B cell (primary cell): ENCODE measurements around the gene DPH1. TPM values are rescaled to one million over a fixed set of nuclear protein-coding genes. Genes with fewer than 3 reads are reported as not detected.

Source experiments
- ATAC-seq: fragments of 200-7000 bp; cut with Tn5 transposase; one replicate; pipeline ENCODE4 v1.10.0; 2021; ENCODE audit warnings: low read depth, mild to moderate bottlenecking, moderate number of reproducible peaks, moderate library complexity
- CTCF ChIA-PET: fragments of 350-600 bp; sonication (Branson Sonifier 250); formaldehyde crosslinking; loops from one replicate; lab custom pipeline; 2021; ENCODE audit warnings: antibody characterized with exemption, inconsistent platforms; lab: Charles Lee
- POLR2A ChIA-PET: fragments of 350-600 bp; sonication (Branson Sonifier 250); formaldehyde crosslinking; loops from one replicate; lab custom pipeline; 2021; ENCODE audit warnings: antibody characterized with exemption; lab: Charles Lee
- DNase-seq: peaks from one replicate; pipeline ENCODE4 v3.0.0; 2013
- H2AFZ ChIP-seq: 2 replicates; pipeline ENCODE4 v1.6.1; 2012; ENCODE audit warnings: mild to moderate bottlenecking, low read depth, low read length; ENCODE audit not compliant: insufficient read depth, poor library complexity, severe bottlenecking
- H3K27ac ChIP-seq, 2 donors: 1 replicate in 1 of 2; 2 replicates in 1 of 2; pipeline ENCODE4 v1.5.1; 2012 to 2013; ENCODE audit warnings: low read length in 2 of 2, mild to moderate bottlenecking in 2 of 2, moderate library complexity in 1 of 2
- H3K27me3 ChIP-seq, 4 experiments: fragments of 200-600 bp in 1 of 4; sonication (generic) in 1 of 4; replicated peaks in 1 of 4; 1 replicate in 2 of 4; 2 replicates in 2 of 4; pipeline versions ENCODE4 v1.6.1 to v1.7.0; 2013 to 2016; ENCODE audit warnings: low read length in 3 of 4, mild to moderate bottlenecking in 2 of 4, mixed read lengths in 1 of 4, moderate library complexity in 1 of 4; ENCODE audit not compliant: insufficient read depth in 4 of 4, control insufficient read depth in 3 of 4; ENCODE audit errors: control extremely low read depth in 1 of 4
- H3K36me3 ChIP-seq, 2 experiments: replicated peaks in 1 of 2; 1 replicate in 1 of 2; 2 replicates in 1 of 2; pipeline versions ENCODE4 v1.6.1 to v1.7.1; 2013; ENCODE audit warnings: low read length in 1 of 2; ENCODE audit not compliant: insufficient read depth in 2 of 2, control insufficient read depth in 1 of 2; ENCODE audit errors: control extremely low read depth in 1 of 2, extremely low read depth in 1 of 2
- H3K4me1 ChIP-seq, 2 donors: fragments of 200-600 bp in 1 of 2; sonication (generic) in 1 of 2; 1 replicate in 1 of 2; 2 replicates in 1 of 2; pipeline versions ENCODE4 v1.5.1 to v1.6.1; 2013 to 2017; ENCODE audit warnings: low read length in 2 of 2; ENCODE audit not compliant: control insufficient read depth in 2 of 2, insufficient read depth in 2 of 2
- H3K4me2 ChIP-seq: replicated peaks from 2 replicates; pipeline ENCODE3; 2012; ENCODE audit warnings: mild to moderate bottlenecking, low read depth, low read length; ENCODE audit not compliant: poor library complexity, severe bottlenecking
- H3K4me3 ChIP-seq, 5 experiments: fragments of 200-600 bp in 1 of 5; sonication (generic) in 1 of 5; 1 replicate in 3 of 5; 2 replicates in 2 of 5; pipeline versions ENCODE4 v1.5.1 to v1.7.0; 2011 to 2016; ENCODE audit warnings: low read length in 4 of 5, mild to moderate bottlenecking in 4 of 5, low read depth in 2 of 5, control low read depth in 1 of 5, moderate library complexity in 1 of 5; ENCODE audit not compliant: insufficient read depth in 1 of 5; ENCODE audit errors: control extremely low read depth in 1 of 5, extremely low read depth in 1 of 5
- H3K79me2 ChIP-seq: fragments of 200-600 bp; sonication (generic); one replicate; pipeline ENCODE4 v1.6.0; 2016; ENCODE audit warnings: low read length; ENCODE audit not compliant: control insufficient read depth, insufficient read depth
- H3K9ac ChIP-seq: fragments of 200-600 bp; sonication (generic); 2 replicates; pipeline ENCODE4 v1.6.1; 2017; ENCODE audit warnings: mild to moderate bottlenecking, low read length, moderate library complexity
- H3K9me3 ChIP-seq, 3 donors: one replicate each; pipeline versions ENCODE4 v1.6.1 to v1.7.1; 2013; ENCODE audit warnings: low read length in 2 of 3; ENCODE audit not compliant: control insufficient read depth in 2 of 3, insufficient read depth in 1 of 3; ENCODE audit errors: control extremely low read depth in 1 of 3
- H4K20me1 ChIP-seq: 2 replicates; pipeline ENCODE4 v1.6.0; 2012; ENCODE audit warnings: mild to moderate bottlenecking, low read length; ENCODE audit not compliant: insufficient read depth, control insufficient read depth, poor library complexity, severe bottlenecking
- H3K27ac Mint-ChIP-seq: one replicate; pipeline ENCODE4 v1.8.0; 2021; ENCODE audit warnings: mixed read lengths
- H3K27me3 Mint-ChIP-seq: one replicate; pipeline ENCODE4 v1.8.0; 2021; ENCODE audit warnings: mixed read lengths
- H3K4me1 Mint-ChIP-seq: one replicate; pipeline ENCODE4 v1.8.0; 2021; ENCODE audit warnings: mixed read lengths
- H3K4me3 Mint-ChIP-seq: one replicate; pipeline ENCODE4 v1.8.0; 2021; ENCODE audit warnings: mixed read lengths
- H3K9me3 Mint-ChIP-seq: one replicate; pipeline ENCODE4 v1.8.0; 2022; ENCODE audit warnings: mixed read lengths; ENCODE audit not compliant: insufficient read depth
- EZH2 ChIP-seq: IDR thresholded peaks from 2 replicates; pipeline ENCODE4 v1.6.1; 2012; ENCODE audit warnings: borderline replicate concordance, low read depth, mild to moderate bottlenecking, moderate library complexity, low read length; ENCODE audit not compliant: insufficient read depth, poor library complexity, severe bottlenecking
- WGBS: methylation state at CpG from one replicate; pipeline ENCODE4 v1.1.5; 2013; ENCODE audit warnings: missing lambda C conversion rate; ENCODE audit not compliant: insufficient coverage; 5-methylcytosine and 5-hydroxymethylcytosine counted together
- intact Hi-C: fragments of 100-400 bp; cut with micrococcal nuclease; formaldehyde crosslinking; loops from one replicate; pipeline ENCODE4 v1.10.0; 2022
- polyA plus RNA-seq: library from polyadenylated mRNA; depleted of rRNA; stranded (reverse); fragments of >200 nt; gene quantifications from 2 replicates; pipeline ENCODE4 v1.2.3, GENCODE V29; 2012
- total RNA-seq, 2 donors: library from RNA; stranded (reverse); fragments of 120-200 nt in 1 of 2; gene quantifications; 1 replicate in 1 of 2; 2 replicates in 1 of 2; pipeline versions ENCODE4 v1.2.3 to v1.2.4, GENCODE V29; 2013 to 2022
- TF ChIP-seq, protein P1 (sequence below): fragments of 200-600 bp; IDR thresholded peaks from one replicate; pipeline ENCODE4 v1.8.0; 2022; ENCODE audit warnings: antibody characterized with exemption, mild to moderate bottlenecking

Gene DPH1
- total and polyA plus RNA-seq, 2 donors (not counting 1 experiment from before 2014, with no cell fraction given): 83.6 to 105 TPM

DNA sequence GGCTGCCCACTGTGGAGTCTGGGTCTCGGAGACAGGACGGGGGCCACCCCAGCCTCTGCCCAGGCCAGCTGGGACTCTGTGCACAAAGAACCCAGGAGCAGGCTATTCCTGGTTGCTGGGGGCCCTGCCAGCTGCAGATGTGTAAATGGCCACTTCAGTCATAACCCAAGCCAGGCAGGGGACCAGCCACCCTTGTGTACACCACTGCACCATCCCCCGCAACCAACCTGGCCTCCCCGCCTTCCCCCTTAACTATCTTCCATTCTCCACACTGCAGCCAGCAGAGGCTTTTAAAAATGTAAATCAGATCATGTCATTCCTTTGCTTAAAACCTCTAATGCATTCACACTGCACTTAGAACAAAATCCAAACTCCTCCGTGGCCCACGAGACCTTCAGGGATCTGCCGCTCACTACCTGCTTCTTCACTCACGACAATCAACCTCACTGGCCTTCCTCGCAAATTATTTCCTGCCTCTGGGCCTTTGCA lies 33.1 kb upstream of the DPH1 start:
- H2AFZ ChIP-seq: no peak overlapping the region
- no peak overlapping the region for H3K27ac ChIP-seq
- peaks cover 35% of the 10 kb centered on the region for H3K27me3 Mint-ChIP-seq
- no peaks in the 10 kb centered on the region for H4K20me1 ChIP-seq
- POLR2A ChIA-PET: no interaction called here
- ATAC-seq: no peak
- CTCF ChIA-PET: no interaction called here
- TF ChIP-seq EZH2: no peak
- TF ChIP-seq, protein P1, sequence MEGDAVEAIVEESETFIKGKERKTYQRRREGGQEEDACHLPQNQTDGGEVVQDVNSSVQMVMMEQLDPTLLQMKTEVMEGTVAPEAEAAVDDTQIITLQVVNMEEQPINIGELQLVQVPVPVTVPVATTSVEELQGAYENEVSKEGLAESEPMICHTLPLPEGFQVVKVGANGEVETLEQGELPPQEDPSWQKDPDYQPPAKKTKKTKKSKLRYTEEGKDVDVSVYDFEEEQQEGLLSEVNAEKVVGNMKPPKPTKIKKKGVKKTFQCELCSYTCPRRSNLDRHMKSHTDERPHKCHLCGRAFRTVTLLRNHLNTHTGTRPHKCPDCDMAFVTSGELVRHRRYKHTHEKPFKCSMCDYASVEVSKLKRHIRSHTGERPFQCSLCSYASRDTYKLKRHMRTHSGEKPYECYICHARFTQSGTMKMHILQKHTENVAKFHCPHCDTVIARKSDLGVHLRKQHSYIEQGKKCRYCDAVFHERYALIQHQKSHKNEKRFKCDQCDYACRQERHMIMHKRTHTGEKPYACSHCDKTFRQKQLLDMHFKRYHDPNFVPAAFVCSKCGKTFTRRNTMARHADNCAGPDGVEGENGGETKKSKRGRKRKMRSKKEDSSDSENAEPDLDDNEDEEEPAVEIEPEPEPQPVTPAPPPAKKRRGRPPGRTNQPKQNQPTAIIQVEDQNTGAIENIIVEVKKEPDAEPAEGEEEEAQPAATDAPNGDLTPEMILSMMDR: no peak
- 92% methylated on average over 9 of the region's 9 CpGs for WGBS
- no peak overlapping the region for H3K4me3 Mint-ChIP-seq
- H3K9me3 ChIP-seq: peaks cover 0 to 6% (median 0%) of the 10 kb centered on the region in 3 donors
- H3K4me3 ChIP-seq: no peak overlapping the region
- H3K4me1 Mint-ChIP-seq: peaks cover 5% of the 10 kb centered on the region
- intact Hi-C loops: no loop called here
- H3K9ac ChIP-seq: no peak overlapping the region
- no peaks in the 10 kb centered on the region for H3K9me3 Mint-ChIP-seq
- H3K27me3 ChIP-seq: peaks cover 0 to 29% (median 7%) of the 10 kb centered on the region in 4 experiments
- DNase-seq: no peak
- H3K4me2 ChIP-seq: no peak overlapping the region
- no peaks in the 10 kb centered on the region for H3K36me3 ChIP-seq
- H3K79me2 ChIP-seq: no peaks in the 10 kb centered on the region
- H3K4me1 ChIP-seq: no peaks in the 10 kb centered on the region
- H3K27ac Mint-ChIP-seq: no peak overlapping the region

DNA sequence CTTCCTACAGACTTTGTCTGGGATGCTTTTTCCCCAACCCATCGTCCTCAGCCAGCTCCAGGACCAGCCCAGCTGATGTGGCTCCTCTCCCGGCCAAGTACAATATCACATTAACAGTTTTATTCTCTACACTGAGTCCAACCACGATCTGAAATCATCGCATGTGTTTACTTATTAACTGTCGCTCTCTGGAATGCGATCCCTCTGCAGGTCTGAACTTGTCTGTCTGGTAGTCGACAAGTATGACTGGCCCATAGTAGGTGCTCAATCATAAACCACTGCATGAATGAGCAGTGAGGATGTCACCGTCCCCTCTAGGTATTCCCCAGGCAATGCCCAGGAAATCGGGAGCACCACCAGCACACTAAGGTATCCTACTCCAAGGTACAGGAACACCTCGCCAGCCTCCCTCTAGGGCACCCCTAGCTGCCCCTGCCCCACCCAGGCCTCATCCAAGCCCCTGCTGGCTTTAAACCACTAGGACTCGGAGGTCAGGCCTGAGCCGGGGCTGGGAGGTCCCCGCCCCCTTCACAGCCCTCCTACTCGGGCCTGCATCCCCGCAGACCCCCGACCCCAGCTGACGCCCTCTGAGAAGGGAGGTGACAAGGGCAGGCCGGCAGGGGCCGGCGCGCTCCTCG lies 32.5 kb upstream of the DPH1 start:
- Histone ChIP-seq H3K4me1 (no peaks in the 10 kb centered on the region), H3K36me3 (no peaks in the 10 kb centered on the region), H3K9me3 (peaks cover 0 to 6% (median 0%) of the 10 kb centered on the region in 3 donors), H3K9ac (no peak overlapping the region), H3K27me3 (peaks cover 0 to 29% (median 7%) of the 10 kb centered on the region in 4 experiments), H3K27ac (no peak overlapping the region), H3K4me2 (no peak overlapping the region), H3K4me3 (no peak overlapping the region), H4K20me1 (no peaks in the 10 kb centered on the region), H3K79me2 (no peaks in the 10 kb centered on the region), H2AFZ (no peak overlapping the region)
- POLR2A ChIA-PET: no interaction called here
- CTCF ChIA-PET: no interaction called here
- WGBS: 61% methylated on average over 21 of the region's 22 CpGs
- Mint-ChIP-seq H3K4me1 (peaks cover 5% of the 10 kb centered on the region), H3K4me3 (no peak overlapping the region), H3K27me3 (peaks cover 35% of the 10 kb centered on the region), H3K9me3 (no peaks in the 10 kb centered on the region), H3K27ac (no peak overlapping the region)
- no peak for TF ChIP-seq EZH2
- TF ChIP-seq, protein P1: no peak
- ATAC-seq (no peak), DNase-seq (no peak)
- intact Hi-C loops: no loop called here
